ENCODE data around the gene VPS8.

GRCh38 chr3:185062191-185062590, 250.2 kb downstream of the VPS8 start:
- TF ChIP-seq POLR2AphosphoS5 (IDR thresholded peaks at IDR 0.05; ENCODE audit: low read depth, low read length) (no peak), POLR2A (IDR thresholded peaks at IDR 0.05; ENCODE audit: low read depth, low read length) (no peak), TAF1 (IDR thresholded peaks at IDR 0.05; ENCODE audit: low read depth, low read length) (no peak)

All from GM12891 (cell line).